Measurements from ENCODE around the gene B4GALT3. TPM values are rescaled to one million over a fixed set of nuclear protein-coding genes. Genes with fewer than 3 reads are reported as not detected.

The B4GALT3 gene
- total and polyA plus RNA-seq, 2 of the 8 experiments (the other 6 are each of a cell fraction or from before 2014, with no cell fraction given): 42.3 to 43.0 TPM

DNA sequence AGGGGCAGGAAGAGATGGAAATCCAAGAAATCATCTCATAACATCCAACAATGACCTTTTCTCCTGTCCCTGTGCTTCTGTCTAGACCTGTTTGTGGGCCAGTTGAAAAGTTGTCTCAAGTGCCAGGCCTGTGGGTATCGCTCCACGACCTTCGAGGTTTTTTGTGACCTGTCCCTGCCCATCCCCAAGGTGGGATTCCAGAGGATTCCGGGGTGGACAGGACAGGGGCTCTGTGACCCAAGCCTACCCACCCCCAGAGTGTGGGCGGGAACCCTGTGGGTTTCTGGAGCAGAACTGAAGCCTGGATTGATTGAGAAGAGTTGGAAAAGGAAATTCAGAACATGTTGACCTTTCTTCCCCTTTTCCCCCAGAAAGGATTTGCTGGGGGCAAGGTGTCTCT, 13.5 kb downstream of the B4GALT3 start:
- H3K4me3 ChIP-seq (ENCODE audit: extremely low read depth in 1 of 4, insufficient read depth in 2 of 4, low read depth in 3 of 4, low read length in 4 of 4): no peak overlapping the region
- no peaks in the 10 kb centered on the region for H3K27me3 ChIP-seq (replicated peaks in 1 of 4; ENCODE audit: control insufficient read depth in 3 of 4, extremely low read depth in 1 of 4, insufficient read depth in 3 of 4, low read length in 3 of 4)
- no peak overlapping the region for H3K9ac ChIP-seq (replicated peaks in 1 of 4; ENCODE audit: extremely low read depth in 1 of 4, low read depth in 3 of 4, low read length in 3 of 4)
- peaks cover 17% of the 10 kb centered on the region for H3K23me2 ChIP-seq (ENCODE audit: low read depth, low read length)
- H3K79me1 ChIP-seq (ENCODE audit: low read depth, low read length): no peaks in the 10 kb centered on the region; the same call in 1 of the 2 replicates
- no peak for DNase-seq (ENCODE audit: low read depth in 1 of 2, low spot score in 2 of 2)
- FAIRE-seq: no peak
- peaks cover 0 to 16% (median 8%) of the 10 kb centered on the region in 4 experiments; a peak in 4 of 7 replicates for H3K4me1 ChIP-seq (replicated peaks in 1 of 4; ENCODE audit: control insufficient read depth in 3 of 4, insufficient read depth in 4 of 4, low read length in 3 of 4)
- H3K23ac ChIP-seq (ENCODE audit: insufficient read length): no peak overlapping the region
- no peak overlapping the region for H3K27ac ChIP-seq (ENCODE audit: low read depth, low read length)
- no peaks in the 10 kb centered on the region for H4K20me1 ChIP-seq (replicated peaks in 1 of 2; ENCODE audit: control insufficient read depth in 1 of 2, insufficient read depth in 2 of 2, low read length in 2 of 2)
- no peak overlapping the region for H2BK5ac ChIP-seq (ENCODE audit: low read depth, low read length)
- H2BK120ac ChIP-seq (replicated peaks; ENCODE audit: low read depth, low read length): no peak overlapping the region
- WGBS, 2 experiments (ENCODE audit: extremely low coverage in 1 of 2, insufficient coverage in 1 of 2, insufficient read length in 1 of 2, insufficient replicate concordance in 2 of 2, low coverage in 1 of 2, low lambda C conversion rate in 2 of 2, missing lambda C conversion rate in 1 of 2): 99% methylated on average over 5 of the region's 5 CpGs; no CpG with 5 or more reads in 1 of the 2 experiments
- no peak overlapping the region for H2BK12ac ChIP-seq (ENCODE audit: low read depth, low read length)
- H3K9me3 ChIP-seq (ENCODE audit: insufficient read depth in 2 of 2, low read depth in 1 of 2, low read length in 1 of 2): no peaks in the 10 kb centered on the region
- ChIA-PET POLR2A (ENCODE audit: partially characterized antibody) (interaction anchor here (0.7 kb wide), 1 partner anchor 51 kb away, joined by 3 read pairs; no protein-coding TSS in a partner anchor), CTCF (ENCODE audit: partially characterized antibody) (interaction anchor here (0.9 to 5.3 kb wide), 4 partner anchors 9 to 219 kb away, joined by 3 to 32 read pairs (median 28); partner anchors contain the start of genes B4GALT3 and UFC1)
- H2AFZ ChIP-seq (ENCODE audit: low read length): no peak overlapping the region
- H3K36me3 ChIP-seq (ENCODE audit: control insufficient read depth in 2 of 4, insufficient read depth in 4 of 4, low read length in 3 of 4): peaks cover 0 to 3% (median under 1%) of the 10 kb centered on the region in 4 experiments; a peak in 1 of 8 replicates
- no peak overlapping the region for H3K56ac ChIP-seq (replicated peaks; ENCODE audit: insufficient read length, low read depth, low read length)
- H2BK20ac ChIP-seq (ENCODE audit: low read length): no peak overlapping the region
- H3K14ac ChIP-seq (ENCODE audit: insufficient read length): no peak overlapping the region
- no peak overlapping the region for H2BK15ac ChIP-seq (ENCODE audit: low read length)
- no peak overlapping the region for H3K4me2 ChIP-seq (ENCODE audit: insufficient read depth in 1 of 2, low read depth in 2 of 2, low read length in 2 of 2)
- H4K91ac ChIP-seq (replicated peaks; ENCODE audit: insufficient read length, low read length): no peak overlapping the region
- no peaks in the 10 kb centered on the region; a peak in 1 of 4 replicates for H3K79me2 ChIP-seq (ENCODE audit: control insufficient read depth in 1 of 2, insufficient read depth in 2 of 2, low read length in 2 of 2)
- no peak overlapping the region for H3K18ac ChIP-seq (ENCODE audit: extremely low read depth, low read length)
- no peak overlapping the region for H4K5ac ChIP-seq (ENCODE audit: insufficient read length, low read depth, low read length)
- no peak overlapping the region for H3K4ac ChIP-seq (replicated peaks; ENCODE audit: insufficient read length, low read depth, low read length)
- H2AK5ac ChIP-seq (ENCODE audit: low read depth, low read length): no peak overlapping the region
- H4K8ac ChIP-seq (ENCODE audit: extremely low read depth, insufficient read depth, low read length): no peak overlapping the region
- TF ChIP-seq JUND (IDR thresholded peaks at IDR 0.05; ENCODE audit: low read length) (no peak), TBP (IDR thresholded peaks at IDR 0.05; ENCODE audit: low read depth, low read length) (no peak), CBX5 (IDR thresholded peaks at IDR 0.05; ENCODE audit: low read depth, low read length) (no peak), PHF8 (conservative IDR thresholded peaks at IDR 0.05; ENCODE audit: low read depth, low read length) (no peak), KDM1A (IDR thresholded peaks at IDR 0.05; ENCODE audit: borderline replicate concordance, low read length) (no peak), TCF12 (IDR thresholded peaks at IDR 0.05; ENCODE audit: low read depth, low read length) (no peak), FOSL1 (IDR thresholded peaks at IDR 0.05; ENCODE audit: insufficient read depth, low read depth, low read length) (no peak), RAD21 (IDR thresholded peaks at IDR 0.05 in 1 of 2, conservative IDR thresholded peaks at IDR 0.05 in 1 of 2; ENCODE audit: low read depth in 2 of 2, low read length in 2 of 2) (no peak), JUN (IDR thresholded peaks at IDR 0.05; ENCODE audit: low read depth, low read length) (no peak), ZNF274 (IDR thresholded peaks at IDR 0.05; ENCODE audit: borderline replicate concordance, extremely low read depth, low read length) (no peak), CTBP2 (IDR thresholded peaks at IDR 0.05; ENCODE audit: borderline replicate concordance, insufficient read depth, insufficient read length, low read length) (no peak), KDM4A (IDR thresholded peaks at IDR 0.05; ENCODE audit: low read depth, low read length, severe bottlenecking) (no peak), SP1 (IDR thresholded peaks at IDR 0.05; ENCODE audit: low read depth, low read length) (no peak)
- TF ChIP-seq, protein P1, sequence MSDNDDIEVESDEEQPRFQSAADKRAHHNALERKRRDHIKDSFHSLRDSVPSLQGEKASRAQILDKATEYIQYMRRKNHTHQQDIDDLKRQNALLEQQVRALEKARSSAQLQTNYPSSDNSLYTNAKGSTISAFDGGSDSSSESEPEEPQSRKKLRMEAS (IDR thresholded peaks at IDR 0.05): no peak

Data from H1 (cell line).